ENCODE measurements around the gene EFNB2.

Gene EFNB2

DNA sequence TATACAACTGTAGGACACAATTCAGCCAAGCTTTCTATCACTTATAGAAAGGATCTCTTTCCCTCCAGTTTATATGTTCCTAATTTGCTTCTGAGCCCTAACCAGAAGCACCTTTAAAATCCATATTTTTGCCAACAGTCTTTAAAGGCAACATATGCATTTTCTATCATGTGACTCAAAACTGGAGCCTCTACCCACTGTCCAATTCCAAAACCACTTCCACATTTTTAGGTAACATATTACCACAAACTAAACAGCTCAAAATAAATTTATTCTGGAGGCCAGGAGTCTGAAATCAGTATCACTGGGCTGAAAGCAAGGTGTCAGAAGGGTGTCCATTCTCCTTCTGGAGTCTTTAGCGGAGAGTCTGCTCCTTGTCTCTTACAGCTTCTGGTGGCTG lies 15.9 kb upstream of the EFNB2 start:
- no peak for DNase-seq (ENCODE audit: low read depth, low spot score)
- in situ Hi-C loops (cut with HindIII; ENCODE audit: low sequenced_read_pairs) = no loop called here
- no peak for TF ChIP-seq CTCF (IDR thresholded peaks at IDR 0.05; ENCODE audit: low read depth, low read length)
- H3K4me3 ChIP-seq (ENCODE audit: low read depth, low read length) = no peak overlapping the region

GRCh38 chr13:106550570-106551135 lies 15.2 kb upstream of the EFNB2 start:
- TF ChIP-seq CTCF (IDR thresholded peaks at IDR 0.05; ENCODE audit: low read depth, low read length) = no peak
- no peak for DNase-seq (ENCODE audit: low read depth, low spot score)
- in situ Hi-C loops (cut with HindIII; ENCODE audit: low sequenced_read_pairs) = no loop called here
- H3K4me3 ChIP-seq (ENCODE audit: low read depth, low read length) = no peak overlapping the region

GRCh38 chr13:106548064-106548696 lies 12.7 kb upstream of the EFNB2 start:
- in situ Hi-C loops (cut with HindIII; ENCODE audit: low sequenced_read_pairs) = no loop called here
- H3K4me3 ChIP-seq (ENCODE audit: low read depth, low read length) = no peak overlapping the region
- peak; percentile 55 for DNase-seq (ENCODE audit: low read depth, low spot score)
- no peak for TF ChIP-seq CTCF (IDR thresholded peaks at IDR 0.05; ENCODE audit: low read depth, low read length)

DNA sequence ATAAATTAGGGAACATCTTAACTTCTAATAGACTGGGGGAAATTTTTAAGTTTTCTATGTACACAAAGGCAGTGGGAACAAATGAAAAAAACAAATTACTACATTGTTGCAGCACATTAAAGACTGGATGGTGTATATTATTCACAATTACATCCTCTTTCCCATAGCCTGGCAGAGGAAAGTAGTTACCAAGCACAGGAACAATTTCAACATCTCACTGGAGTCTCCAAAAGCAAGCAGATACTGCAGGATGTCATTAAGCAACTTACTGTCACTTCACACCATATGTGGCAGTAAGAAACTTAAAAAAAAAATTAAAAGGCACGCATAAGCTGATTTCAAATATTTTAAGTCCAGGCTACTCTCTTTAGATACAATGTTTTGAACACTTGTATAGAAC lies 6.4 kb upstream of the EFNB2 start:
- in situ Hi-C loops (cut with HindIII; ENCODE audit: low sequenced_read_pairs) = no loop called here
- TF ChIP-seq CTCF (IDR thresholded peaks at IDR 0.05; ENCODE audit: low read depth, low read length) = no peak

GRCh38 chr13:106540613-106541012 lies 5.2 kb upstream of the EFNB2 start:
- TF ChIP-seq CTCF (IDR thresholded peaks at IDR 0.05; ENCODE audit: low read depth, low read length) = no peak
- H3K4me3 ChIP-seq (ENCODE audit: low read depth, low read length) = no peak overlapping the region
- in situ Hi-C loops (cut with HindIII; ENCODE audit: low sequenced_read_pairs) = no loop called here
- no peak for DNase-seq (ENCODE audit: low read depth, low spot score)

More for the DNA sequence above, 6.4 kb upstream of the EFNB2 start:
- H3K4me3 ChIP-seq (ENCODE audit: low read depth, low read length) = no peak overlapping the region
- no peak for DNase-seq (ENCODE audit: low read depth, low spot score)

DNA sequence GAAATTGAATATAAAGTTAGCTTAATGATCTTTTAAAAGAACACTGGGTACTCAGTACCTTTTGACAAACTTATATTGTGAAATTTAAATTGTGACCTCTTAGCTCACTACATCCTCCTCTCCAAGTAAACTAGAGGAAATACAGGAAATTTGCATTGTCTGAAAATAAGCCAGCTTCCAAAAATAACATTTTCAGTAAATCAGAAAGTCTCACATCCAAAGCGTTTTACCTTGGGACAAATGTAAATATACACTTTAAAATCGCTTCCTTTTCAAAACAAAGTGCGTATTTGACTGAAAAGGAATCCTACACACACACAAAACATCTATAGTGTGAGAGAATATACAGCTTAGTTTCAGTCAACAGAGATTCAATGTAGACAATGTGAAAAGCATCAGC lies 2.1 kb upstream of the EFNB2 start:
- H3K4me3 ChIP-seq (ENCODE audit: low read depth, low read length) = no peak overlapping the region
- in situ Hi-C loops (cut with HindIII; ENCODE audit: low sequenced_read_pairs) = no loop called here
- DNase-seq (ENCODE audit: low read depth, low spot score) = no peak
- no peak for TF ChIP-seq CTCF (IDR thresholded peaks at IDR 0.05; ENCODE audit: low read depth, low read length)

All from astrocyte of the spinal cord (primary cell).